GM19463 (cell line): Measurements from ENCODE around the gene TGFBR3L.
A peak's percentile ranks its signal among the peaks of the same experiment; 100 is the strongest.
"Not testable (repeated sequence)": the region's sequence is repeated elsewhere in the genome, so short reads cannot be mapped to it uniquely, and the experiment has no call there.

Experiments used
- ATAC-seq: cut with Tn5 transposase; IDR thresholded peaks from one replicate; pipeline ENCODE4 v1.9.1; 2021; ENCODE audit warnings: mild to moderate bottlenecking, moderate library complexity; ENCODE audit not compliant: unreplicated experiment

TGFBR3L gene

DNA sequence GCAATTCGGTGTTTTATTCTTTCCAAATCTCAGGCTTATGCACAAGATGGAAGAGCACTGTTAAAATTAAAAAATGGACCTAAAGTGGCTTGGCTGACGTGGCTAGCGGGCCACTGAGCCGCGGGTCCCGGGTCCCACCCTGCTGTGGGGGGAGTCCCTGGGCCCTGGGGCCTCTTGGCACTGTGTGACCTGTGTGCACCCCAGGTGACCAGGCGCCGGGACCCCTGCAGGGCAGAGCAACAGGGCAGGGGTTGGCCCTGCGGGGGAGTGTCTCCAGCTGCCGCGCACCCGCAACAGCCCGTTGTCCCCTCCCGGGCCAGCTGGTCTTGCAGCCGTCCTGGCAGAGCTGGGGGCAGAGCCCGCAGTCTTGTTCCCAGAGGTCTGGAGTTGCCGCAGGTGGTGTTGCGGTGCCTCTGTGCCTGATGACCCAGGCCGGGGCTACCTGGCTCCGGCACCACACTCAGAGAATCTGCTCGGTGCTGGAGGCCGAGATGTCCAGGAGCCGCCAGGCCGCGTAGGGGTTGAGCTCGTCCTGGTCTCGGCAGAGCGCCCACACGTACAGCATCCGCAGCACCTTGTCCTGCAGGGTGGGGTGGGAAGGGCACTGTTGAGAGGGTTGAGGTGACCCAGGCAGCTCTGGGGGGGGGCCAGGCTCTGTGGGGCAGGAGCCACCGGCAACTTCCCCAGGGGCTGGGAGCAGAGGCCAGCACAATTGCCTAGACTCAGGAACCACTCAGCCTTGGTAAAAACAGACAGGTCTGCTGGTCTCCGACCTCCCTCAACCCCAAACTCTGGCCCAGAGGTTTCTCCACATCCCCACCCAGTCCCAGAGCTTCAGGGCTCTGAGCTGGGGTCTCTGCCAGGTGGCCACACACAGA lies 12.3 kb downstream of the TGFBR3L start:
- no peak for ATAC-seq

DNA sequence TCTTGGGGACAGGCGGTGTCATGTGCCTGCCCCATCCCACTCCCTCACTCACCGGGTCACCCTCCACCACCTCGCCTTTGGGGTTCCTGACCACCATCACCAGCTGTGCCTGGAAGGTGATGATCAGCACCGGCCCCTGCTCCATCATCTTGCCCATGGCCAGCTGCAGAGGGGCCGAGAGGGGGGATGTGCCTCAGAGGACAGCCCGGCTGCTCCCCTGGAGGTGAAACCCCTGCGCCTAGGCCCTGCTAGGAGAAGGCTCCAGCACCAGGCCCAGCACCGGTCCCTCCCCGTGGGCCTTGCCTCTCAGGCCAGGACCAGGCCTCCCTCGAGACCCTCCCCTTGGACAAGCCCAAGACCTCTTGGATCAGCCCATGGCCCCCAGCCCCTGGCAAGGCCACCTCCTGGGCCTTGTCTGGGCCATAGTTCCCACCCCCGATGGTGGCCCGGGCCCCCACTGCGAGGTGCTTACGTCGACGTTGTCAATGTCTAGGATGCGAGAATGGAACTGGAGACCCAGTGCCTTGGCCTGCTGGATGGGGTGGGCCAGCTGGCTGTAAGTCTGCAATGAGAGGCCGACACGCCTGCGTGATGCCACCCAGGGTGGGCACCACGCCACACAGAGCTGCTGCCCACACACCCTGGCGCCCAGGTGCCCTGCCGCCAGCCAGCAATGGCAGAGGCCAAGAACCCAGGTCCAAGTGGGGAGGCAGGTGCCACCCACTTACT lies 13.1 kb downstream of the TGFBR3L start:
- ATAC-seq = no peak

DNA sequence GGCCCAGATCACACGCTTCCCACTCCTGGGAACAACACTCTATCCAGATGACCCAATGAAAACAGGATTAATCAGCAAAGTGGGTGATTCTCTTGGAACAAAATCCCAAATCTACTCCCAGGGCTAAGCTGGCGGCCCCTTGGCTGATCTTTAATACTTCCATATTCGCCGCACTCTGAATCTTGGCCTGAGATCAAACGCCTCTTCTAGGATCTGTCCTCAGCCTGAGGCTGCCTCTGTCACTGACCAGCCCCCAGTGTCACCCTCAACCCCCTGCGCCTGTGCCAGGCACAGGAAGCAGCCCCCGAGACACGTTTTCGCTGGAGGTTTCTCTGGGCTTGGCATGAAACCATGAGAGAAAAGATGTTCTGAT lies 13.7 kb downstream of the TGFBR3L start:
- no peak for ATAC-seq

DNA sequence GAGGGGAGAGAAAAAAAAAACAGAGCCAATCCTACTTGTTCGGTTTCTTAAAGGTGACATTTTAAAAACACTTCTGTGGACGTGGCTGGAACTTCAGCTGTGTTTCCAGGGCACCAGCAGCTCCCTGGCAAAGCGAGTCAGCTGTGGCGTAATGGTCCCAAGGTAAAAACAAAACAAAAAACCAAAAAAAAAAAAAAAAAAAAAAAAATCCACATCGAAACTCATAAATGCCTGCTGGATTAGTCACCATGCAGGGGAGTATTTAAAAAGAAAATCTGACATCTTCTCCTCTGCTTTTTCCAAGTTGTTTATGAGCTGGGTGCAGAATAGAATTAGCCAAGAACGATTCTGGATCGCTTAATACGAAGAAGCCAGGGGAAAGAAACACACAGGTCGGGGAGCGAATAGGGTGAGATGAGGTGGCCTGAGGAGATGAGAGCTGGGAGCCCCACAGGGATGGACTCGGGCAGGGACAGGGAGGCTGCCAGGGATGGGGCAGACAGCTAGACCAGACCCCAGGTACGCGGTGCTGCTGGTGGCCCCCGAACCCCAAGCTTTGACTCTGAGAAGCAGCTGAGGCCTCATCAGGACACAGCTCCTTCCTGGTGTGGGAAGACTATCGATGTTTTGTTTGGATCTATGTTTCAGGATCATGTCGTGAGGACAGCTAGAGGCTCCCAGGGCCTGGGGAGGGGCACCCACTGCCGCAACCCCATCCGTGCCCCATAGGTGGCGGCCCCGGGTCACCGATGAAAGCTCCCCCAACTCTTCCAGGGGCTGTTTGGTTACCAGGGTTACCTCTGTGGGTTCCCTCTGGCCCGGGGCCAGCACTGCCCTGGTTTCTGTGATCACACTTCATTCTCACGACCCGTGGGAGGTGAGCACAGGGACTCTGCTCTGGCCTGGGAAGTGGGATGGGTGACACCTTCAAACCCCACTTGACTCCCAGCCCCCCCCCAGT lies 14.4 kb downstream of the TGFBR3L start:
- no peak for ATAC-seq

DNA sequence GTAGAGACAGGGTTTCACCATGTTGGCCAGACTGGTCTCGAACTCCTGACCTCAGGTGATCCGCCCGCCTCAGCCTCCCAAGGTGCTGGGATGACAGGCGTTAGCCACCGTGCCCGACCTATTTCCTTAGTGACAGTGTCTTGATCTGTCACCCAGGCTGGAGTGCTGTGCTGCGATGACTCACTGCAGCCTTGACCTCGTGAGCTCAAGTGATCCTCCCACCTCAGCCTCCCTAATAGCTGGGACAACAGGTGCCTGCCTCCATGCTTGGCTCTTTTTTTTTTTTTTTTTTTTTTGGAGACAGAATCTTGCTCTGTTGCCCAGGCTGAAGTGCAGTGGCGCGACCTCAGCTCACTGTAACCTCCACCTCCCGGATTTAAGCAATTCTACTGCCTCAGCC lies 15.4 kb downstream of the TGFBR3L start:
- ATAC-seq = not testable (repeated sequence)

DNA sequence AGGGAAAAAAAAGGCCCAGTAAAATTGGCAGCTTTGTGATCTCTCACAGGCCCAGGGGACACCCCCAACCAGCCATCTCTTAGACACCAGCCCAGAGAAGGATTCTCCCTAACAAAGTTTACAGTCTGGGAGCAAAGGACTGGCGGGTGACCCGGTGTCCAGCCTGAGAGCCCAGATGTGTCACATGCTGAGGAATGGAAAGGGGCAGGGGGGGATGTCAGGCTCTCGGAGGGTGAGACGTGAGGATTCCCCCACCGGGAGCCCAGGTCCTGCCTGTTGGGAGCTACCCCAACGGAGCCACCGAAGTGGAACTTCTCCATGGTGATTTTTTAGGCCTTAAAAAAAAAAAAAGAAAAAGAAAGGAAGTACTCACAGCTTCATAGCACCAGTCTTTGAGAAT lies 16.1 kb downstream of the TGFBR3L start:
- no peak for ATAC-seq

DNA sequence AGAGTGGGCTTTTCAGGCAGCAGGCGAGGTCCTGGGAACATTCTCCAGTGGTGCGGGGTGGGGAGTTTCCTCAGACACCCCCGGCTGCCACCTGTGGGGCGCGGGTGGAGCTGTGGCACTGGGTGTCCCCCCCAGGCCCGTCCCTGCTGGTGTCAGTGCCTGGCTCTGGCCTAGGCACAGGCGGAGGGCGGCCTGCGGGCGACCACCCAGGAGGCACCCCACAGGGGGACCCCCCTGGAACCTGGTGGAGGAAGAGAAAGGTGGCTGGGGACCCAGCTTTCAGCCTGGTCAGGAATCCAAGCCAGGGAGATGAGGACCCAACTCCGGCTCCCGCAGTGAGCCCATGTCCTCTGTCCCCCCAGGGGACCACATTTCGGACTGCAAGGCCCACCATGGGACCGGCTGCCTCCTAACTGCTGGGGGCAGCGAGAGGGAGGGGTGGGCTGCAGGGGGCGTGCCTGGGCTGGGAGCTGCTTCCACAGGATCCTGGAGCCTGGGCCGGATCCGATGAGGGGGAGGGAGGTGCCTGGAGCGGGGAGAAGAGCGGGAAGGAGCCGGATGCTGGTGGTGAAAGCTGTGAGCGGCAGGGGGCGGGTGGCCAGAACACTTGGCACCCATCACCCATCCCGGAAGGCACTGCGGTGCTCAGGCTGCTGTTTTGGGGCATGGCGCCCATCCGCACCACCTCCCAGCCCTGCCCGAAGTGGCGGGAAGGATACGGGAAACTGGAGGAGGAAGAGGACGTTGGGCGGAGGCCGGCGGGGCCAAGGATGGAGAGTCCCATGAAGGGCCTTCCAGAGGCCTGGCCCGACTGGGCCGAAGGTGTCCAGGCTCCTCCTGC lies 16.8 kb downstream of the TGFBR3L start:
- ATAC-seq = no peak

DNA sequence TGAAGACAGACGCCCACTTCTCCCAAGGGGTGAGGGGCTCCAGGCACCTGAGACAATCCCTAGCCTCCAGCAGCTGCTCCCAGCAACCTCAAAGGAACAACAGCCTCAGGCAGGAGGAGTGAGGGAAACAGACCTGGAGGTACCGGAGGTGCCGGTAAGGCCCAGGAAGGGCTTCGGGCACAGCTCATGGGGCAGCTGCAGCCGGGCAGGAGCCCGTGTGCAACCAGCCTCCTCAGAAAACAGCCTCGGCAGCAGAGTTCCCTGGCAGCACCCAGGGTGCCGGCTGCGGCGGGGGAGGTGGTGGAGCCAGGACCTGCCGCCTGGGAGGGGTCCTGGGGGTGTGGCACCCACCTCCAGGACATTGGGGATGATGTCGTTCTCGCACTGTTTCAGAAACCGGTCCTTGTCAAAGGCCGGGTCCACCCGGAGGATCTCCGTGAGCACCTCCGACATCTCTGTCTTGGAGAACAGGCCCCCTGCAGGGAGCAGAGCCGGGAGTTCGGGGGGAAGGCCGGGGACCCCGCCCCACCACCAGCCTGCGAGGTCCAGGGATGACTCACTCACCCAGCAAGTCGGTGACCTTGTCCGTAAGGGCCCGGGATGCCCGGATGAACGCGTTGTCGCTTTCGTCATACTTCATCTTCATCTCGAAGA lies 17.8 kb downstream of the TGFBR3L start:
- no peak for ATAC-seq

DNA sequence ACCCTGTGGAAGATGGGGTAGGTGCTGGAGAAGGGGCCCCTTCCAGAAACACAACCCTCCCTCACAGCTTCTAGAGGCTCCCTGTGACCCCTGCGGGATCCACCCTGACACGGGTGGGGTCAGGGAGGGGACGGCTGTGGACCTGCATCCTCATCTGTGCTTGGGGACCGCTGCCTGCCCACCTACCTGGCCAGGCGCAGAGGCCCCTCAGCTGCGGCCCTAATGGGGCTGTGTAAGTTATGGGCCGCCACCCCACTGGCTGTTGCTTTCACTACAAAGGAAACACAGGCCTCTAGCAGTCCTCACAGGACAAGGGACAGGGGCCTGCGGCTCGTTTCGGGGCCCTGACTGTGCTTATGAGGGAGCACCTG lies 18.3 kb downstream of the TGFBR3L start:
- ATAC-seq = no peak

DNA sequence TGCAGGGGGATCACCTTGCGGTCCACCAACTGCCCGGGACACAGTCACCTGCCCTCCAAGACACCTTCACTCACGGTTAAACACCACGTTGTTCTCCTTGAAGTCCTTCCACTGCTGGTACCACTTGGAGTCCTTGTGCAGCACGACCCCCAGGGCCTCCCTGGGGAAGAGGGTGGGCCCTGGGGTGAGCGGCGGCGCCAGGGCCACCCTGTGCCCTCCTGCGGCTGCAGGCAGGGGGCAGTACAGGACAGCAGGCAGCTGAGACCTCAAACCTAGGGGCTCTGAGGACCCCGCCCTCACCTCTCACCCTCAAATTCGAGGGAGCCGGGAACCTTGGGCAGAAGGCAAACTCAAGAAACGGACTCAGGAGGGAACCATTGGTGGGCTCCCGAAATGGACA lies 18.8 kb downstream of the TGFBR3L start:
- ATAC-seq = no peak

DNA sequence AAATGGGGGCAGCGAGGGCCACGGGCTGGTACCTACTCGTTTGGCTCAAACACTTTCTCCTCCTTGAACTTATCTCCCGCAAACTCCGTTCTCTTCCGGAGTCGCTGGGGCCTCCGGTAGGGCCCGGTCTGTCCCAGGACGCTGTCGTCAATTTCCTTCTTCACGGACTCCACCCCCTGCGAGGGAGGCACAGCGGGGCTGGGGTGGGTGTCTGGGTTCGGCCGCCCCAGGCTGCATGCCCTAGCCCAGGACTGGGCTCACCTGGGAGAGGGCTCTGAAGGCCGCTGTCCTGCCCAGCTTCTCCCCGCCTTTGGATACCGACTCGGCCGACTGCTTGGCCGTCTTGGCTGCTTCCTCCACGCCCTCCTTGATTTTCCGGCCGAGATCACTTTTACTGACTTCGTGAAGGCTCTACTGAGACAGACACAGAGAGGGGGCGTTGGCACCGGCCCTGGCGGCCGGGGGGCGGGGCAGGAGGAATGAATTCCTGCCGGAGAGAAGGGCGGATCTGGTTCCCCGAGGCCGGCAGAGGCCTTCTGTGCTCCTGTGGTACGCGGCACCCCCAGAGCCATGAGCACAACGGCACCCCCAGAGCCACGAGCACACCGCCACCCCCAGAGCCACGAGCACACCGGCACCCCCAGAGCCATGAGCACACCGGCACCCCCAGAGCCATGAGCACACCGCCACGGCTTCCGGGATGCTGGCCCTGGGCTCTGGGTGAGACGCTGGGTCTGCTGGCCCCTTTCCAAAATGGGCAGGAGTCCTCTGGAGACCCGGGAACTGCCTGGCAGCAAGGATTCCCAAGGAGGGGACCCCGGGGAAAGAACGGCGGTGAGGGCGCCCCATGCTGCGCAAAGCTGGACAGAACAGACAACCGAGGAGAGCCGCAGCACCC lies 19.4 kb downstream of the TGFBR3L start:
- ATAC-seq = no peak

DNA sequence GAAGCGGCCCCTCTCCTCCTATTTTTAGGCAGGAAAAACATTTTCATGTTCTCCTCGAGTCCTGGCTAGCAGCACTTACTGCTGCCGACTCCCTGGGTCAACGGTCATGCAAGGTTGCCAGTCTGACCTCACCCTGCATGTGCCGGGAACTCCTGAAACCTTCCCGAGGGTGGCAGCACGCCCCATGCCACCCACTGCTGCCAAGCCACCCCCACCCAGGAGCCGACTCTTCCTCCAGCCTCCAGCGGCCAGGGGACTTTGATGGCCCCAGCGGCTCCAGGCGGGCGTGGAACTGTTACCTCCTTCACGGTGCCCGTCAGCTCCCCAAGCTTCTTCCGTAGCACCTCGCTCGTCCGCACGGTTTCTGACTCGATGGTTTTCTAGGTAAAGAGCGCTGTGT lies 20.1 kb downstream of the TGFBR3L start:
- ATAC-seq = no peak

DNA sequence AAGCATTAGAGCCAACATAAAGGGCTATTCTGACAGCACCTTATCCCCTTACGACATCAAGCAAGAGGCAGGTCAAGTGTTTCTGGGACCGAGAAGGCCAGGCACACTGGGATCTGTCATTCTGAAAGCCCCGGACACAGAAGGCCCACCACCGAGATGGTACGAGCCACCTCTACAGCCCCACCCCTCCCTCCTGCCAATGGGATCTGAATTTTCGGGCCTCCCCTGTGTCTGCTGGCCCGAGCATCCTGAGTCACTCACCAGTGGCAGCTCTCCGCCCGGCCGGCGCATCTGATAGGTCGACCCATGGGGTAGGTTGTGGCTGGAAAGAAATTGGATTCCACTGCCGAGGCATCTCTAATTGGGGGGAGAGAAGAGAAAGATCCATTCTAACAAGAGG lies 26.2 kb downstream of the TGFBR3L start:
- no peak for ATAC-seq

DNA sequence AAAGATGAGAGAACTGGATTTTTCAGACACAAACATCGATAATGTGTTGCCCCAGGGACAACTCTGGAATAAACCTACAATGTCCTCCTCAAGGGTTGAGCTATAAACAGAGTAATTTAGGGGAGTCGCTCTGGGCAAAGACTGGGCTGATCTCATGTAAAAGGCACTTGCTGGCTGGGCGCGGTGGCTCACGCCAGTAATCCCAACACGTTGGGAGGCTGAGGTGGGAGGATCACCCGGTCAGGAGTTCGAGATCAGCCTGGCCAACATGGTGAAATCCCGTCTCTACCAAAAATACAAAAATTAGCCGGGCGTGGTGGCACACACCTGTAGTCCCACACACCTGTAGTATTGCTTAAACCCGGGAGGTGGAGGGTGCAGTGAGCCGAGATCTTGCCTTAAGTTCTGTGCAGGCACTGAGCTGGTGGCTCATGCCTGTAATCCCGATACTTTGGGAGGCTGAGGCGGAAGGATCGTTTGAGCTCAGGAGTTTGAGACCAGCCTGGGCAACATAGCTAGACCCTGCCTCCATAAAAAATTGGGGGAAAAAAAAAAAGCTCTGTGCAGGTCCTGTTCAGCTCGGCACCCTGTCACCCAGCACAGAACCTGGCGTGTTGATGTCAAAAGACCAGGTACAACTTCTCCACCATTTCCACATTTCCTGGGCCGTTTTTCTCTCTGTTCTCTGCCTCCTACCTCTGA lies 27.4 kb downstream of the TGFBR3L start:
- ATAC-seq = no peak

DNA sequence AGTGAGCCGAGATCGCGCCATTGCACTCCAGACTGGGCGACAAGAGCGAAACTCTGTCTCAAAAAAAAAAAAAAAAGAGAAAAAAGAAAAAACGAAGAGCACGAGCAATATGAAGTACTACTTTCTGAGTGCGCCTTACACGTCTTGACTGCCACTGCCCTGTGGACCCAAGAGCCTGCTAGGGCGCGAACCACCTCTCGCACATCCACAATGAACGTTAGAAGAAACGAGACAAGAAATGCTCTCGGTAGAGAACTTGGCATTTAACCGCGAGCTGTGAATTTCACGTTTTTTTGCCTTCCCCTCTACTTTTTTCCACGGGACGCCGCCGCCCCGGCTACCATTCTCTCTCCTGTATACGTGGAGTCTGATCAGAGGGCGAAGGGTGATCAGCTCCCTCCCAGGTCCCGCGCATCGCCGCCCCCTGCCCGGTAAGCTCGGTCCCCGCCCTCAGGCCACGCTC lies 28.4 kb downstream of the TGFBR3L start:
- ATAC-seq = peak; percentile 8

DNA sequence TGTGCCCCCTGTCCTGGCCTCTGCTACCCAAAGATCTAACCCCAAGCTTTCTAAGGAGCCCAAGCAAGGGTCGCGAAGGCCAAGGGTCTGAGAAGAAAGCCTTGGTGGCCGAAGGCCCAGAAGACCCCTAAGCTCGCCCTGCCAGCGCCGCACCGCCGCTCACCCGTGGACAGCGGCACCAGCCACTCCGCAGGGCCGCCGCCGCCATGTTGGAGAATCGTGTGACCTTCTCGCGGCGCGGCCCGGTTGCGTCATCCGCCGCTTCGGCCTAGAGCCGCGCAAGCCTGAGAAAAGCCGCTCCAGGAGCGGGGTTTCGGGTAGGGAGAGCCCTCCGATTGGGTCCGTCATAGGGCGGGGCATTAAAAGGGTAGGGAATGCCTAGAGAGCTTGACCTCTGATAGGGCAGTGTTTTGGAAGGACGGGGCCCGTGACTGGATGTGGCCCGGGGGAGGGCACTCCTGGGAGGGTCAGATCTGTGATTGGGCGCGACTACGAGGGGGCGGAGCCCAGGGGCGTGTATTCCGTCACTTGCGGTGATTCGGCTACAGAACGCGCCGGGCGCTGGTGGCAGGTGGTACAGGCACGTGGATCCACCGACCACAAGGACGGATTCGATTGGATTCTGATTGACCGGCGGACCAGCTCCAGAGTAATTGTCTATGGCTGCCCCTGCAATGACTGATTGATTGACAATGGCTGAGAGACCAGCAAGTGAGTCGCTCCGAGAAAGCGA lies 29.0 kb downstream of the TGFBR3L start, which contains the start of gene TIMM44:
TIMM44 (minus strand) TSS at position 223 of the 733 bp plus-strand sequence; CDS start at position 208, 15 bp downstream.
- peak; percentile 96 for ATAC-seq

DNA sequence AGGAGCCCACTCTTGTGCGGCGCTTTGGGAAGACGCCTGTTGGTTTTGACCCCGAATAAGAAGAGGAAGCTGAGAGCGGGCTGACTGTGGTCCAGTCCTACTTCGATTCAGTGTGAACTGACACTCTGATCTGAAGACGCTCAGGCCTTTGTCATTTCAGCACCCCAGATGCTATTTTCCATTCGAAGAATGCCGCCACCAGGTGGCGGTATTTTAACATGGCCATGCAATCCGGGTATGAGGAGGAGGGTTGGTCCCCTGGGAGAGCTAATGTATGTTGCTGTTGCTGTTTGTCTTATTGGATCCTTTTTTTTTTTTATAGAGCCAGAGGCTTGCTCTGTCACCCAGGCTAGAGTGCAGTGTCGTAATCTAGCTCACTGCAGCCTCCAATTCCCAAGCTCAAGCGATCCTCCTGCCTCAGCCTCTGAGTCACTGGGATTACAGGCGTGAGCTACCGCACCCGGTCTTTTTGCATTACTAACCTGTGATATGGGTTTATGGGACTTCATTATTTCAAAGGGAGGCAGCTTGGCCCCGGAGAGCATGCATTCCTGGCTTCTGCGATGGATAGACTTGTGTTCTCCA lies 29.6 kb downstream of the TGFBR3L start:
- no peak for ATAC-seq
